ENCODE measurements around the gene TMPRSS2. TPM values are rescaled to one million over a fixed set of nuclear protein-coding genes. Genes with fewer than 3 reads are reported as not detected.

Gene TMPRSS2
- total RNA-seq, 2 donors from 2014 or later, result not detected

Other genes with a start within 250 kb of the TMPRSS2 start
- gene FAM3B, start 191.4 kb downstream of the TMPRSS2 start, total RNA-seq, result not detected
- 10 to 100 TPM in 1 of 2 donors, 1 to 10 TPM in 1; 3.6 to 79.4 TPM for gene MX2, start 146.1 kb downstream of the TMPRSS2 start, total RNA-seq
- gene MX1, start 81.9 kb downstream of the TMPRSS2 start, total RNA-seq, result 100 to 1,000 TPM in 1 of 2 donors, 10 to 100 TPM in 1; 18.0 to 365 TPM

All from activated naive CD4-positive, alpha-beta T cell treated with anti-CD3 and anti-CD28 coated beads, Interleukin-2, amount 50 U/mL, for 72 hours (primary cell).